GM23248 (cell line): Measurements from ENCODE around the gene JAM2. TPM values are rescaled to one million over a fixed set of nuclear protein-coding genes. Genes with fewer than 3 reads are reported as not detected.
"Not testable (repeated sequence)": the region's sequence is repeated elsewhere in the genome, so short reads cannot be mapped to it uniquely, and the experiment has no call there.

Experiments used
- DNase-seq: peaks from one replicate; pipeline ENCODE4 v3.0.0-alpha.2; 2015
- H2AFZ ChIP-seq: fragments of 200-600 bp; sonication (generic); 2 replicates; pipeline ENCODE4 v1.6.1; 2016; ENCODE audit warnings: antibody characterized with exemption
- H3F3A ChIP-seq: fragments of 200-600 bp; sonication (generic); 2 replicates; pipeline ENCODE4 v1.6.1; 2016; ENCODE audit warnings: mild to moderate bottlenecking, antibody characterized with exemption, mixed run types; ENCODE audit not compliant: insufficient read depth
- H3K27ac ChIP-seq: fragments of 200-600 bp; sonication (generic); 2 replicates; pipeline ENCODE4 v1.5.1; 2016; ENCODE audit warnings: mild to moderate bottlenecking
- H3K27me3 ChIP-seq: fragments of 200-600 bp; sonication (generic); replicated peaks from 2 replicates; pipeline ENCODE4 v1.6.1; 2016; ENCODE audit warnings: mild to moderate bottlenecking; ENCODE audit not compliant: insufficient read depth
- H3K36me3 ChIP-seq: fragments of 200-600 bp; sonication (generic); 2 replicates; pipeline ENCODE4 v1.6.1; 2016; ENCODE audit warnings: low read depth, mild to moderate bottlenecking
- H3K4me1 ChIP-seq: fragments of 200-600 bp; sonication (generic); 2 replicates; pipeline ENCODE4 v1.6.1; 2016; ENCODE audit warnings: mild to moderate bottlenecking; ENCODE audit not compliant: insufficient read depth
- H3K4me2 ChIP-seq: fragments of 200-600 bp; sonication (generic); one replicate; pipeline ENCODE4 v1.6.1; 2016; ENCODE audit warnings: mild to moderate bottlenecking; ENCODE audit not compliant: unreplicated experiment
- H3K4me3 ChIP-seq: fragments of 200-600 bp; sonication (generic); 2 replicates; pipeline ENCODE4 v1.5.1; 2016; ENCODE audit warnings: mild to moderate bottlenecking
- H3K79me2 ChIP-seq: fragments of 200-600 bp; sonication (generic); 2 replicates; pipeline ENCODE4 v1.6.1; 2016; ENCODE audit warnings: mild to moderate bottlenecking; ENCODE audit not compliant: insufficient read depth
- H3K9ac ChIP-seq: fragments of 200-600 bp; sonication (generic); 2 replicates; pipeline ENCODE4 v1.6.1; 2016; ENCODE audit warnings: mild to moderate bottlenecking
- H3K9me2 ChIP-seq: fragments of 200-600 bp; sonication (generic); 2 replicates; pipeline ENCODE4 v1.6.1; 2016; ENCODE audit warnings: mixed run types, mild to moderate bottlenecking, moderate library complexity; ENCODE audit not compliant: insufficient read depth
- H3K9me3 ChIP-seq: fragments of 200-600 bp; sonication (generic); one replicate; pipeline ENCODE4 v1.6.1; 2017; ENCODE audit warnings: low read depth
- H4K20me1 ChIP-seq: fragments of 200-600 bp; sonication (generic); 2 replicates; pipeline ENCODE4 v1.6.0; 2016; ENCODE audit not compliant: insufficient read depth
- EZH2 ChIP-seq: fragments of 200-600 bp; sonication (generic); IDR thresholded peaks from 2 replicates; pipeline ENCODE4 v1.6.1; 2018; ENCODE audit warnings: antibody characterized with exemption, mild to moderate bottlenecking; ENCODE audit not compliant: insufficient read depth, poor library complexity, severe bottlenecking
- EZH2phosphoT487 ChIP-seq: fragments of 200-600 bp; sonication (generic); IDR thresholded peaks from 2 replicates; pipeline ENCODE4 v1.6.1; 2018; ENCODE audit warnings: antibody characterized with exemption, moderate library complexity, mild to moderate bottlenecking, low read depth; ENCODE audit not compliant: insufficient read depth
- WGBS, 2 experiments: methylation state at CpG; one replicate each; pipeline ENCODE4 v1.1.6; 2015 to 2017; ENCODE audit warnings: low lambda C conversion rate in 2 of 2, low coverage in 1 of 2; ENCODE audit errors: missing lambda C conversion rate in 2 of 2; 5-methylcytosine and 5-hydroxymethylcytosine counted together
- in situ Hi-C: fragments of 300-500 bp; cut with MboI; formaldehyde crosslinking; loops from 2 replicates; pipeline ENCODE4 v1.15.0; 2020
- polyA plus RNA-seq: library from polyadenylated mRNA; unstranded; fragments of >200 nt; fragmentation: Nextera tagmentation; extraction: Ambion mirVana; gene quantifications from 2 replicates; pipeline ENCODE4 v1.2.1, GENCODE V29; 2016
- total RNA-seq: library from RNA; depleted of rRNA; stranded (reverse); fragments of >200 nt; shearing (Covaris generic); gene quantifications from 2 replicates; pipeline ENCODE4 v1.2.3, GENCODE V29; 2014

Gene JAM2
- total and polyA plus RNA-seq, 2 experiments from 2014 or later: 1.9 TPM

GRCh38 chr21:25624511-25624910, 14.5 kb upstream of the JAM2 start:
- Histone ChIP-seq H4K20me1 (no peaks in the 10 kb centered on the region), H3K4me2 (no peak overlapping the region), H3K27ac (no peak overlapping the region), H3K36me3 (no peaks in the 10 kb centered on the region), H3K9me2 (no peaks in the 10 kb centered on the region), H2AFZ (no peak overlapping the region), H3K27me3 (no peaks in the 10 kb centered on the region), H3K4me1 (no peaks in the 10 kb centered on the region), H3K9me3 (no peaks in the 10 kb centered on the region), H3F3A (no peaks in the 10 kb centered on the region), H3K9ac (no peak overlapping the region), H3K4me3 (no peak overlapping the region), H3K79me2 (no peaks in the 10 kb centered on the region)
- in situ Hi-C loops: loop anchor here (25.0 kb wide), 1 partner anchor 1088 kb away; no protein-coding TSS in a partner anchor
- DNase-seq: no peak
- TF ChIP-seq EZH2: no peak
- no peak for TF ChIP-seq EZH2phosphoT487
- 79 to 83% methylated on average over 4 of the region's 4 CpGs for WGBS, 2 experiments

- no peaks in the 10 kb centered on the region for H3K4me1 ChIP-seq
- no peaks in the 10 kb centered on the region for H3K27me3 ChIP-seq
- H3K79me2 ChIP-seq: no peaks in the 10 kb centered on the region
- no peak overlapping the region for H3K4me3 ChIP-seq
- no peak overlapping the region for H3K9ac ChIP-seq
- no peaks in the 10 kb centered on the region for H3K9me3 ChIP-seq
- no peaks in the 10 kb centered on the region for H3K9me2 ChIP-seq
- no peak overlapping the region for H3K27ac ChIP-seq
- no peak overlapping the region for H2AFZ ChIP-seq
- H3K4me2 ChIP-seq: no peak overlapping the region
- WGBS, 2 experiments: 89 to 96% methylated on average over 1 of the region's 1 CpG
- DNase-seq: no peak
- TF ChIP-seq EZH2phosphoT487 (no peak), EZH2 (no peak)
- no peaks in the 10 kb centered on the region for H4K20me1 ChIP-seq
- no peaks in the 10 kb centered on the region for H3F3A ChIP-seq
- no peaks in the 10 kb centered on the region for H3K36me3 ChIP-seq
- in situ Hi-C loops: no loop called here
These were observed 14.0 kb upstream of the JAM2 start for GRCh38 chr21:25625036-25625435.

GRCh38 chr21:25625776-25626555, 13.1 kb upstream of the JAM2 start:
- 77 to 78% methylated on average over 10 to 11 of the region's 11 CpGs for WGBS, 2 experiments
- H4K20me1 ChIP-seq, H3K9me3 ChIP-seq, H2AFZ ChIP-seq, H3K36me3 ChIP-seq, DNase-seq, H3K9ac ChIP-seq, H3K27ac ChIP-seq, H3K4me2 ChIP-seq, H3K79me2 ChIP-seq, H3K9me2 ChIP-seq, H3K27me3 ChIP-seq, H3F3A ChIP-seq, in situ Hi-C loops, H3K4me1 ChIP-seq, H3K4me3 ChIP-seq: not testable (repeated sequence)

DNA sequence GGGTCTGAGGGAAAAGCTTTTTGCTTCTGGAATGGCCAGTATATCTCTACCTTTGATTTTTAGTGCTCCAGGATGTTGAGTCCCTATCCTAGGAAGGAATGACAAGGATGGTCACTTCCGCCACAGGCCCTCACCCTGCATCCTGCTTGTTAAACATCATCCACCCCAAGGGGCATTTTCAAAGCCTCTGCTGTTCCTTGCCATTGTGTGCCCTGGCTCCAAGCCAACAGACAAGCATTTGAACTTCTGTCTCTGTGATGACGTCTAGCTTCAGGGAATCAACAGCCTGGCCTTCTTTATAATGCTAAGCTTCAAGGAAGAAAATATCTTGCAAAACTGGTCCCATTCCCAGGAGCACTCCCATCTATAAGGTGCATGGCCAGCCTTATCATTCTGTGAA, 12.3 kb upstream of the JAM2 start:
- DNase-seq: no peak
- Histone ChIP-seq H3K27ac (no peak overlapping the region), H3K4me2 (no peak overlapping the region), H3K9me3 (no peaks in the 10 kb centered on the region), H2AFZ (no peak overlapping the region), H4K20me1 (no peaks in the 10 kb centered on the region), H3K9me2 (no peaks in the 10 kb centered on the region), H3K4me1 (no peaks in the 10 kb centered on the region), H3F3A (no peaks in the 10 kb centered on the region), H3K36me3 (no peaks in the 10 kb centered on the region), H3K4me3 (no peak overlapping the region), H3K9ac (no peak overlapping the region), H3K27me3 (no peaks in the 10 kb centered on the region), H3K79me2 (no peaks in the 10 kb centered on the region)
- in situ Hi-C loops: no loop called here
- WGBS, 2 experiments: 52 to 55% methylated on average over 2 of the region's 2 CpGs
- no peak for TF ChIP-seq EZH2phosphoT487
- TF ChIP-seq EZH2: no peak

DNA sequence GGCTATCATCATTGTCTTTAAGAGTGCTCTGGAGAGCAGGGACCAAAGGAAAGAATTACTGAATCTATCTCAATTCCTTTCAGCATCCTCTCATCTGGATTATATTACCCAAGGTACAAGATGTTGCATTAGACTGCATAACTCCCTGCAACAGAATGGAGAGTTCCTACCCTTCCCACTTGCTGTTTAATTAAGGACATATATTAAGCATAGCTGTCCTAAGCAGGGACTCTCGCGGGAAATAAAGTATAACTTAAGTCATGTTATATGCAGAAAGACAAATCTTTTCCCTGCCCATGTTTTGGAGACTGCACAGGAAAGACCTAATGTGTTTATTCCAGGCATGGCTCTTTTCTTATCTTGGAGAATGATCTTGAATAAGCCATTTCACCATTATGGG, 6.8 kb upstream of the JAM2 start:
- H3K9me3 ChIP-seq: no peaks in the 10 kb centered on the region
- no peaks in the 10 kb centered on the region for H3K9me2 ChIP-seq
- no peak overlapping the region for H3K27ac ChIP-seq
- WGBS, 2 experiments: 97 to 99% methylated on average over 2 of the region's 2 CpGs
- no peaks in the 10 kb centered on the region for H3K79me2 ChIP-seq
- H3K4me1 ChIP-seq: no peaks in the 10 kb centered on the region
- TF ChIP-seq EZH2 (no peak), EZH2phosphoT487 (no peak)
- no peaks in the 10 kb centered on the region for H3F3A ChIP-seq
- in situ Hi-C loops: no loop called here
- no peak overlapping the region for H3K4me2 ChIP-seq
- no peak overlapping the region for H3K9ac ChIP-seq
- no peaks in the 10 kb centered on the region for H4K20me1 ChIP-seq
- no peaks in the 10 kb centered on the region for H3K27me3 ChIP-seq
- H2AFZ ChIP-seq: no peak overlapping the region
- no peak overlapping the region for H3K4me3 ChIP-seq
- no peaks in the 10 kb centered on the region for H3K36me3 ChIP-seq
- DNase-seq: no peak
